BJ (cell line): ENCODE data around the gene ADCY3. TPM values are rescaled to one million over a fixed set of nuclear protein-coding genes. Genes with fewer than 3 reads are reported as not detected.

Source experiments
- CTCF ChIA-PET: fragments of 350-600 bp; formaldehyde crosslinking; extraction: SDS; loops from one replicate; lab custom pipeline; 2021; ENCODE audit warnings: antibody characterized with exemption, inconsistent platforms; lab: Yijun Ruan, JAX
- POLR2A ChIA-PET: fragments of 300-600 bp; sonication (Branson Sonifier 250); formaldehyde crosslinking; extraction: SDS; loops from one replicate; lab custom pipeline; 2021; ENCODE audit warnings: antibody characterized with exemption; lab: Charles Lee
- DNase-seq: peaks from one replicate; pipeline ENCODE4 v3.0.0-alpha.2; 2011; ENCODE audit warnings: low read depth
- H3K27me3 ChIP-seq: 2 replicates; pipeline ENCODE4 v1.6.0; 2011; ENCODE audit warnings: low read length; ENCODE audit not compliant: control insufficient read depth, insufficient read depth
- H3K36me3 ChIP-seq: 2 replicates; pipeline ENCODE4 v1.5.1; 2011; ENCODE audit warnings: low read length; ENCODE audit not compliant: control insufficient read depth, insufficient read depth
- H3K4me3 ChIP-seq: 2 replicates; pipeline ENCODE4 v1.5.1; 2011; ENCODE audit warnings: low read depth, mild to moderate bottlenecking, control low read depth, low read length
- CTCF ChIP-seq: IDR thresholded peaks from 2 replicates; pipeline ENCODE4 v1.5.1; 2011; ENCODE audit warnings: low read depth, mild to moderate bottlenecking, control low read depth, inconsistent platforms, low read length, moderate library complexity; ENCODE audit not compliant: insufficient read depth
- polyA plus RNA-seq: library from polyadenylated mRNA; depleted of rRNA; stranded (reverse); fragments of >200 nt; gene quantifications from 2 replicates; pipeline ENCODE4 v1.2.3, GENCODE V29; 2011

The ADCY3 gene
- polyA plus RNA-seq, 1 experiment: 73.3 TPM

- POLR2A ChIA-PET: no interaction called here
- CTCF ChIA-PET: interaction anchor here (0.6 kb wide), 1 partner anchor 999 kb away, joined by 3 read pairs; no protein-coding TSS in a partner anchor
- peaks cover 1% of the 10 kb centered on the region; the same call in 1 of the 2 replicates for H3K36me3 ChIP-seq
- TF ChIP-seq CTCF: no peak
- H3K4me3 ChIP-seq: no peak overlapping the region
- no peaks in the 10 kb centered on the region for H3K27me3 ChIP-seq
- DNase-seq: no peak
These were observed 48.1 kb downstream of the ADCY3 start for GRCh38 chr2:24871852-24872333.

- H3K4me3 ChIP-seq: no peak overlapping the region
- ChIA-PET CTCF (interaction anchor here (0.6 kb wide), 1 partner anchor 1000 kb away, joined by 3 read pairs; no protein-coding TSS in a partner anchor), POLR2A (no interaction called here)
- no peak for TF ChIP-seq CTCF
- no peak for DNase-seq
- H3K36me3 ChIP-seq: peaks cover 1% of the 10 kb centered on the region; the same call in 1 of the 2 replicates
- H3K27me3 ChIP-seq: no peaks in the 10 kb centered on the region
These were observed 48.9 kb downstream of the ADCY3 start for GRCh38 chr2:24870891-24871705.

DNA sequence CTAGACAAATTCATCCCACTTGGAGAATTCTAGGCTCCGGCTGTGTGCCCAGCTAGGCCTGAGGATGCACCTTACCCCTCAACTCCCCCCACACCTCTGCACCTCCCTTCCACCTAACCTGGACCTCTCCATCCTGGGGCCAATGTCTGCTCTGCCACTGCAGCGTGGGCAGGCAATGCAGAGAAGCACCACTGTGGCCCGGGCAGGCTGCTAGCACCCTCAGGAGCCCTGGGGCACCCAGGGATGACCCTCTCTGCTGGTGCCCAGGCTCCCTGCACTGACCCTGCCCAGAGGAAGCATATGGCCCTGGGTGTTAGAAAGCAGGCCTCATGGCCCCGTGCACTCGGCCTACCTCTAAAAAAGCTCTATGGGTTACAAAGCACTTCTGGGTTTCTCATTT is 49.6 kb downstream of the ADCY3 start:
- ChIA-PET CTCF (no interaction called here), POLR2A (no interaction called here)
- H3K27me3 ChIP-seq: no peaks in the 10 kb centered on the region
- DNase-seq: no peak
- no peak for TF ChIP-seq CTCF
- no peak overlapping the region for H3K4me3 ChIP-seq
- H3K36me3 ChIP-seq: peaks cover 1% of the 10 kb centered on the region; the same call in 1 of the 2 replicates

DNA sequence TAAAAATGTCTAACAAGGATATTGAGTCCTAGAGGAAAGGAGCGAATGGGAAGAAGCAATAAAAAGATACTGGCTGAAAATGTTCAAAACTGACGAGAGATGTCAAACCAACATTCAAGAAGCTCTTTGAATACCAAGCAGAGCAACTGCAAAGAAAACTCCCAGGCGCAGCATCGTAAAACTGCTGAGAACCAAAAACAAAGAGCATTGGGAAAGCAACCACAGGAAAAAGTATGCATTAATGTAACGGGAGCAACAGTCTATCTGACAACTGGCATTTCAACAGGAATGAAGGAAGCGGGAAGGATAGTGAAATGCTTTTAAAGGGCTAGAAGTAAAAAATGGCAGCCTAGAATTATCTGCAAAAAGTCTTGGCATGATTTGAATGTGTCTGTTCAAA is 53.1 kb downstream of the ADCY3 start:
- Histone ChIP-seq H3K27me3 (no peaks in the 10 kb centered on the region), H3K4me3 (no peak overlapping the region), H3K36me3 (peaks cover 1% of the 10 kb centered on the region; the same call in 1 of the 2 replicates)
- no peak for TF ChIP-seq CTCF
- CTCF ChIA-PET: interaction anchor here (0.6 to 1.0 kb wide), 2 partner anchors 12 kb away, joined by 3 read pairs; no protein-coding TSS in a partner anchor
- POLR2A ChIA-PET: no interaction called here
- DNase-seq: no peak

- no peak for DNase-seq
- no peaks in the 10 kb centered on the region for H3K27me3 ChIP-seq
- no peak for TF ChIP-seq CTCF
- POLR2A ChIA-PET: no interaction called here
- CTCF ChIA-PET: no interaction called here
- 0 out of 2 replicates have a peak, but pooled peaks cover 3% of the 10 kb centered on the region for H3K36me3 ChIP-seq
- H3K4me3 ChIP-seq: no peak overlapping the region
These were observed 56.4 kb downstream of the ADCY3 start for GRCh38 chr2:24863641-24864040.
